ENCODE results near the gene FBRSL1.
"Not testable (repeated sequence)": the region's sequence is repeated elsewhere in the genome, so short reads cannot be mapped to it uniquely, and the experiment has no call there.

Gene FBRSL1

GRCh38 chr12:132530851-132531250, 40.9 kb downstream of the FBRSL1 start:
- H3K36me3 ChIP-seq (ENCODE audit: insufficient read depth, low read length), result no peaks in the 10 kb centered on the region
- H3K4me3 ChIP-seq (ENCODE audit: low read depth, low read length), result no peak overlapping the region
- H3K27me3 ChIP-seq (ENCODE audit: insufficient read depth, low read length), result no peaks in the 10 kb centered on the region
- H3K79me2 ChIP-seq (ENCODE audit: control insufficient read depth, insufficient read depth, low read length, unreplicated experiment), result no peaks in the 10 kb centered on the region
- no peak overlapping the region for H2AFZ ChIP-seq (ENCODE audit: low read length, unreplicated experiment)
- H3K27ac ChIP-seq (ENCODE audit: low read depth, low read length), result no peak overlapping the region
- no peaks in the 10 kb centered on the region for H3K4me1 ChIP-seq (ENCODE audit: control insufficient read depth, insufficient read depth, low read length, unreplicated experiment)

- H3K27ac ChIP-seq (ENCODE audit: low read depth, low read length); H3K27me3 ChIP-seq (ENCODE audit: insufficient read depth, low read length): not testable (repeated sequence)
Observed at GRCh38 chr12:132532711-132533583, 43.0 kb downstream of the FBRSL1 start.

GRCh38 chr12:132533584-132533958, 43.6 kb downstream of the FBRSL1 start:
- H3K36me3 ChIP-seq (ENCODE audit: insufficient read depth, low read length), result no peaks in the 10 kb centered on the region
- H3K27me3 ChIP-seq (ENCODE audit: insufficient read depth, low read length), result no peaks in the 10 kb centered on the region
- H3K79me2 ChIP-seq (ENCODE audit: control insufficient read depth, insufficient read depth, low read length, unreplicated experiment), result no peaks in the 10 kb centered on the region
- no peaks in the 10 kb centered on the region for H3K4me1 ChIP-seq (ENCODE audit: control insufficient read depth, insufficient read depth, low read length, unreplicated experiment)
- no peak overlapping the region for H2AFZ ChIP-seq (ENCODE audit: low read length, unreplicated experiment)
- H3K4me3 ChIP-seq (ENCODE audit: low read depth, low read length), result no peak overlapping the region
- no peak overlapping the region for H3K27ac ChIP-seq (ENCODE audit: low read depth, low read length)

More at GRCh38 chr12:132532711-132533583, 43.0 kb downstream of the FBRSL1 start:
- H3K79me2 ChIP-seq (ENCODE audit: control insufficient read depth, insufficient read depth, low read length, unreplicated experiment); H3K4me1 ChIP-seq (ENCODE audit: control insufficient read depth, insufficient read depth, low read length, unreplicated experiment); H3K36me3 ChIP-seq (ENCODE audit: insufficient read depth, low read length); H3K4me3 ChIP-seq (ENCODE audit: low read depth, low read length); H2AFZ ChIP-seq (ENCODE audit: low read length, unreplicated experiment): not testable (repeated sequence)

- no peak overlapping the region for H3K4me3 ChIP-seq (ENCODE audit: low read depth, low read length)
- H3K4me1 ChIP-seq (ENCODE audit: control insufficient read depth, insufficient read depth, low read length, unreplicated experiment), result no peaks in the 10 kb centered on the region
- no peaks in the 10 kb centered on the region for H3K79me2 ChIP-seq (ENCODE audit: control insufficient read depth, insufficient read depth, low read length, unreplicated experiment)
- H2AFZ ChIP-seq (ENCODE audit: low read length, unreplicated experiment), result no peak overlapping the region
- H3K27me3 ChIP-seq (ENCODE audit: insufficient read depth, low read length), result no peaks in the 10 kb centered on the region
- H3K27ac ChIP-seq (ENCODE audit: low read depth, low read length), result no peak overlapping the region
- H3K36me3 ChIP-seq (ENCODE audit: insufficient read depth, low read length), result no peaks in the 10 kb centered on the region
Observed at GRCh38 chr12:132534076-132534475, 44.1 kb downstream of the FBRSL1 start.

GRCh38 chr12:132535019-132535418, 45.1 kb downstream of the FBRSL1 start:
- H3K79me2 ChIP-seq (ENCODE audit: control insufficient read depth, insufficient read depth, low read length, unreplicated experiment), result no peaks in the 10 kb centered on the region
- H3K27ac ChIP-seq (ENCODE audit: low read depth, low read length), result no peak overlapping the region
- no peaks in the 10 kb centered on the region for H3K27me3 ChIP-seq (ENCODE audit: insufficient read depth, low read length)
- H3K4me1 ChIP-seq (ENCODE audit: control insufficient read depth, insufficient read depth, low read length, unreplicated experiment), result no peaks in the 10 kb centered on the region
- no peak overlapping the region for H2AFZ ChIP-seq (ENCODE audit: low read length, unreplicated experiment)
- H3K36me3 ChIP-seq (ENCODE audit: insufficient read depth, low read length), result no peaks in the 10 kb centered on the region
- H3K4me3 ChIP-seq (ENCODE audit: low read depth, low read length), result no peak overlapping the region

GRCh38 chr12:132536102-132536876, 46.3 kb downstream of the FBRSL1 start:
- Histone ChIP-seq H3K27ac (ENCODE audit: low read depth, low read length) (no peak overlapping the region), H3K4me3 (ENCODE audit: low read depth, low read length) (no peak overlapping the region), H3K4me1 (ENCODE audit: control insufficient read depth, insufficient read depth, low read length, unreplicated experiment) (no peaks in the 10 kb centered on the region), H3K79me2 (ENCODE audit: control insufficient read depth, insufficient read depth, low read length, unreplicated experiment) (no peaks in the 10 kb centered on the region), H3K27me3 (ENCODE audit: insufficient read depth, low read length) (no peaks in the 10 kb centered on the region), H3K36me3 (ENCODE audit: insufficient read depth, low read length) (no peaks in the 10 kb centered on the region), H2AFZ (ENCODE audit: low read length, unreplicated experiment) (no peak overlapping the region)

- no peaks in the 10 kb centered on the region for H3K4me1 ChIP-seq (ENCODE audit: control insufficient read depth, insufficient read depth, low read length, unreplicated experiment)
- no peaks in the 10 kb centered on the region for H3K27me3 ChIP-seq (ENCODE audit: insufficient read depth, low read length)
- H3K4me3 ChIP-seq (ENCODE audit: low read depth, low read length), result no peak overlapping the region
- no peak overlapping the region for H3K27ac ChIP-seq (ENCODE audit: low read depth, low read length)
- no peak overlapping the region for H2AFZ ChIP-seq (ENCODE audit: low read length, unreplicated experiment)
- H3K36me3 ChIP-seq (ENCODE audit: insufficient read depth, low read length), result no peaks in the 10 kb centered on the region
- no peaks in the 10 kb centered on the region for H3K79me2 ChIP-seq (ENCODE audit: control insufficient read depth, insufficient read depth, low read length, unreplicated experiment)
Observed at GRCh38 chr12:132537049-132537448, 47.1 kb downstream of the FBRSL1 start.

GRCh38 chr12:132537836-132538662, 48.1 kb downstream of the FBRSL1 start:
- no peaks in the 10 kb centered on the region for H3K27me3 ChIP-seq (ENCODE audit: insufficient read depth, low read length)

GRCh38 chr12:132538663-132538990, 48.7 kb downstream of the FBRSL1 start:
- no peaks in the 10 kb centered on the region for H3K27me3 ChIP-seq (ENCODE audit: insufficient read depth, low read length)
- H2AFZ ChIP-seq (ENCODE audit: low read length, unreplicated experiment), result no peak overlapping the region
- no peaks in the 10 kb centered on the region for H3K79me2 ChIP-seq (ENCODE audit: control insufficient read depth, insufficient read depth, low read length, unreplicated experiment)
- H3K27ac ChIP-seq (ENCODE audit: low read depth, low read length), result no peak overlapping the region
- no peaks in the 10 kb centered on the region for H3K4me1 ChIP-seq (ENCODE audit: control insufficient read depth, insufficient read depth, low read length, unreplicated experiment)
- no peaks in the 10 kb centered on the region for H3K36me3 ChIP-seq (ENCODE audit: insufficient read depth, low read length)
- H3K4me3 ChIP-seq (ENCODE audit: low read depth, low read length), result no peak overlapping the region

More at GRCh38 chr12:132537836-132538662, 48.1 kb downstream of the FBRSL1 start:
- Histone ChIP-seq H3K36me3 (ENCODE audit: insufficient read depth, low read length) (no peaks in the 10 kb centered on the region), H3K4me3 (ENCODE audit: low read depth, low read length) (no peak overlapping the region), H3K4me1 (ENCODE audit: control insufficient read depth, insufficient read depth, low read length, unreplicated experiment) (no peaks in the 10 kb centered on the region), H3K27ac (ENCODE audit: low read depth, low read length) (no peak overlapping the region), H2AFZ (ENCODE audit: low read length, unreplicated experiment) (no peak overlapping the region), H3K79me2 (ENCODE audit: control insufficient read depth, insufficient read depth, low read length, unreplicated experiment) (no peaks in the 10 kb centered on the region)

GRCh38 chr12:132539016-132539773, 49.2 kb downstream of the FBRSL1 start:
- no peaks in the 10 kb centered on the region for H3K36me3 ChIP-seq (ENCODE audit: insufficient read depth, low read length)
- no peaks in the 10 kb centered on the region for H3K27me3 ChIP-seq (ENCODE audit: insufficient read depth, low read length)
- H3K79me2 ChIP-seq (ENCODE audit: control insufficient read depth, insufficient read depth, low read length, unreplicated experiment), result no peaks in the 10 kb centered on the region
- H3K4me1 ChIP-seq (ENCODE audit: control insufficient read depth, insufficient read depth, low read length, unreplicated experiment), result no peaks in the 10 kb centered on the region
- H2AFZ ChIP-seq (ENCODE audit: low read length, unreplicated experiment), result no peak overlapping the region
- no peak overlapping the region for H3K4me3 ChIP-seq (ENCODE audit: low read depth, low read length)
- H3K27ac ChIP-seq (ENCODE audit: low read depth, low read length), result no peak overlapping the region

Measured in ACC112 (cell line).